Measurements from ENCODE around the gene MTHFD2L.

DNA sequence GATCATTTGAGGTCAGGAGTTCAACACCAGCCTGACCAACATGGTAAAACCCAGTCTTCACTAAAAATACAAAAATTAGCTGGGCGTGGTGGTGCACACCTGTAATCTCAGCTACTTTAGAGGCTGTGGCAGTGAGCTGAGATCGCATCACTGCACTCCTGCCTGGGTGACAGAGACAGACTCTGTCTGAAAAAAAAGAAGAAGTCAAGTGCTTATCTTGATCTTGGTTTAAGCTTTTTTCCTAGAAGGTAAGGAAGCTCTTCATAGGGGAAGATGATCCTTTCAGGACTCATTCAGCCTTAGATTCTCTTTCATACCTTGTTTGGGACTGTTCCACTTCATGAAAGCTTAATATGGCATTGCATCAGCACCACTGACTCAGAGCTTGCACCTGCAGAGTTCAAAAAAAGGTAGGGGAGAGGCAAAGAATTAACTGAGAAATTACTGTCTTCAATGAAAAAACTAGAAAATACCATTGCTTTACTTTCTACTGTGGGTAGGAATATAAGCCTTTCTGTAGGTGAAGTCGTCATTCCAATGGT, 79.6 kb downstream of the MTHFD2L start:
- TF ChIP-seq POLR2AphosphoS5 (IDR thresholded peaks at IDR 0.05; ENCODE audit: insufficient read depth, low read depth, low read length), result no peak
- TF ChIP-seq FOS (IDR thresholded peaks at IDR 0.05; ENCODE audit: borderline replicate concordance, insufficient read depth, low read length), result no peak
- no peak for TF ChIP-seq POLR2A (IDR thresholded peaks at IDR 0.05; ENCODE audit: low read depth, low read length)
- no peak for TF ChIP-seq CTCF (IDR thresholded peaks at IDR 0.05; ENCODE audit: extremely low read depth in 1 of 2, insufficient read depth in 1 of 2, low read depth in 1 of 2, low read length in 2 of 2)
- no peak for TF ChIP-seq EZH2 (IDR thresholded peaks at IDR 0.05; ENCODE audit: borderline replicate concordance, low read depth, low read length, severe bottlenecking)
- TF ChIP-seq MYC (IDR thresholded peaks at IDR 0.05; ENCODE audit: low read depth, low read length), result no peak
